ENCODE results near the gene CLDN6. TPM values are rescaled to one million over a fixed set of nuclear protein-coding genes. Genes with fewer than 3 reads are reported as not detected.

CLDN6 gene
- total RNA-seq, 1 donor from 2014 or later = not detected

DNA sequence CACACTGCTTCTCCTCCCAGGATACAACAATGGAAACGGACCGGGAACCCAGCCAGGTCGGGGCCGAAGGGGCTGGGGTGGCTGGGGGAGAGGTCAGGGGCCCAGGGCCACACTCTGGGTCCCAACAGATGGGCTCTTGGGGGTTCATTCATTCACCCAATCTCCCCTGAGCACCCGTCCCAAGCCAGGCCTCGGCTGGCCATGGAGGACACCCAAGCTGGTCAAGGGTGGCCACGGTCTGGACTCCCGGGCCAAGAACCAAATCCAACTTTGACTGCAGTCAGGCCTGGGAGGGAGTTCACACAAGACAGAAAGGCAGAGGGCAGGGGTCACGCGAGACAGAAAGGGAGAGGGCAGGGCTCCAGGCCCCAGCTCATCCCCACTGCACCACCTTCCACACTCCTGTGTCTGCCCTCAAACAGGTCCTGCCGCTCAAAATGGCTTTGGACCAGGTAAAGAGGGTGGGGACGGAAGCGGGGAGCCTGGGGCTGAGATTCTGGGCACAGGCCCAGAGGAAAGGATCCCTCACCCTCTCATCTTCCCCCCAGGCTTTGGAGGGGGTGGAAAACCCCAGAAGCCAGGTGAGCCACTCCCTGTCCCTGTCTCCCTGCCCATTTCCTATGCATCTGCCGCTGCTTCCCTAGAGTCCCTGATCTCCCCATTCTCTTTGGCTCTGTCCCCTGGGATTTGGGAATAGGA, 25.5 kb downstream of the CLDN6 start:
- intact Hi-C loops (cut with DNase I) = no loop called here
- Histone ChIP-seq H3K4me3 (no peak overlapping the region), H3K9me3 (no peaks in the 10 kb centered on the region), H3K27ac (no peak overlapping the region), H3K36me3 (no peaks in the 10 kb centered on the region), H3K27me3 (peaks cover 9% of the 10 kb centered on the region), H3K4me1 (no peaks in the 10 kb centered on the region)
- TF ChIP-seq, protein P1, sequence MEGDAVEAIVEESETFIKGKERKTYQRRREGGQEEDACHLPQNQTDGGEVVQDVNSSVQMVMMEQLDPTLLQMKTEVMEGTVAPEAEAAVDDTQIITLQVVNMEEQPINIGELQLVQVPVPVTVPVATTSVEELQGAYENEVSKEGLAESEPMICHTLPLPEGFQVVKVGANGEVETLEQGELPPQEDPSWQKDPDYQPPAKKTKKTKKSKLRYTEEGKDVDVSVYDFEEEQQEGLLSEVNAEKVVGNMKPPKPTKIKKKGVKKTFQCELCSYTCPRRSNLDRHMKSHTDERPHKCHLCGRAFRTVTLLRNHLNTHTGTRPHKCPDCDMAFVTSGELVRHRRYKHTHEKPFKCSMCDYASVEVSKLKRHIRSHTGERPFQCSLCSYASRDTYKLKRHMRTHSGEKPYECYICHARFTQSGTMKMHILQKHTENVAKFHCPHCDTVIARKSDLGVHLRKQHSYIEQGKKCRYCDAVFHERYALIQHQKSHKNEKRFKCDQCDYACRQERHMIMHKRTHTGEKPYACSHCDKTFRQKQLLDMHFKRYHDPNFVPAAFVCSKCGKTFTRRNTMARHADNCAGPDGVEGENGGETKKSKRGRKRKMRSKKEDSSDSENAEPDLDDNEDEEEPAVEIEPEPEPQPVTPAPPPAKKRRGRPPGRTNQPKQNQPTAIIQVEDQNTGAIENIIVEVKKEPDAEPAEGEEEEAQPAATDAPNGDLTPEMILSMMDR (IDR thresholded peaks at IDR 0.05) = no peak
- DNase-seq = no peak
- no peak for ATAC-seq

DNA sequence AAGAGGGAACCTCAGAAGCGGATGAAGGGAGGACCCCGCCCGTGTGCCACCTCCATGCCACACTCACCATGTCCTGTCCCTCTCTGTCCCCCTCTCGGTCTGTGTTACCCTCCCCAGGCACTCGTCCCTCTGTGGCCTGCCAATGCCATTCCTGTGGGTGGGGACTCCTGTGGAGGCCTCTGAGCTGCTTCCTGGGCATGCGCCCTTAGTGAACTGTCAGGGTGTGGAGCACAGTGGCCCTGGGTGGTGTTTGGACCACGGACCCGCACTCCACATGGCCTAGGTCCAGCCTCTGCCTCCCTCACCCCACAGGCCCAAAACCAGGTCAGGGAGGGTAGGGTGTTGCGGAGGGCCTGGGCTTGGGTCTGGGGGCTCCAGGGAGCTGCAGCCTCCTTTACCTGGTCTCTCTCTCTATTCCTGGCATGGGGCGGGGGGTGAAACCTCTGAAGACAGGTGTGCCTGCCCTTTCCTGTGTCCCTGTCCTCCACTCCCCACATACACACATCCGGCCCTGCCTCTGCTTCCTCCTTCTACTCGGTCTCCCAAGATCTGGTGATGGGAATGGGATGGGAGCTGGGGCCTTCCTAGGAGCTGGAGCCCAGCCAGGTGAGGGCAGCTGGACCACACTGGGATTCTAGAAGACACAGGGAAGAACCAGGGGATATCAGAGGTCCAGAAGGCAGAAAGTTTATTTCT, 26.3 kb downstream of the CLDN6 start:
- no peak for ATAC-seq
- DNase-seq = no peak
- H3K27ac ChIP-seq = no peak overlapping the region
- H3K9me3 ChIP-seq = no peaks in the 10 kb centered on the region
- no peaks in the 10 kb centered on the region for H3K4me1 ChIP-seq
- H3K4me3 ChIP-seq = no peak overlapping the region
- TF ChIP-seq, protein P1 (IDR thresholded peaks at IDR 0.05) = no peak
- H3K27me3 ChIP-seq = peaks cover 9% of the 10 kb centered on the region
- intact Hi-C loops (cut with DNase I) = no loop called here
- no peaks in the 10 kb centered on the region for H3K36me3 ChIP-seq

DNA sequence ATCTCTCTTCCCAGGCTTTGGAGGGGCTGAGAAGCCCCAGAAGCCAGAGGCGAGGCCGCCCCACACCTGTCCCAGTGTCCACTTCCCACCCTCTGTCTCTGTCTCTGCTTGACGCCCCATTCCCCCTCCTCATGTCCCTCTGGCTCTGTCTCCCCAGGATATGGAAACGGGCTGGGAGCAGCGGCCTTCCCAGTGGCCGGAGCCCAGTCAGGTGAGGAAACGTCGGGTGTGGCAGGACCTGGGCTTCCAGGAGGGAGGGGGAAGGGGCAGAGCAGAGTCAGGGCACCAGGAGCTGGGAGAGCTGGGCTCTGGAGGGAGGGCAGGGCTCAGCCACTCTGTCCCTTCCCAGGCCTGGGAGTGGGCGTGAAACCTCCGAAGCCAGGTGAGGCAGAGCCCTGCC, 27.1 kb downstream of the CLDN6 start:
- H3K4me3 ChIP-seq = no peak overlapping the region
- peak; percentile 37 for ATAC-seq
- peaks cover 9% of the 10 kb centered on the region for H3K27me3 ChIP-seq
- H3K27ac ChIP-seq = no peak overlapping the region
- no peaks in the 10 kb centered on the region for H3K36me3 ChIP-seq
- no peaks in the 10 kb centered on the region for H3K4me1 ChIP-seq
- no peaks in the 10 kb centered on the region for H3K9me3 ChIP-seq
- TF ChIP-seq, protein P1 (IDR thresholded peaks at IDR 0.05) = no peak
- intact Hi-C loops (cut with DNase I) = no loop called here
- no peak for DNase-seq

DNA sequence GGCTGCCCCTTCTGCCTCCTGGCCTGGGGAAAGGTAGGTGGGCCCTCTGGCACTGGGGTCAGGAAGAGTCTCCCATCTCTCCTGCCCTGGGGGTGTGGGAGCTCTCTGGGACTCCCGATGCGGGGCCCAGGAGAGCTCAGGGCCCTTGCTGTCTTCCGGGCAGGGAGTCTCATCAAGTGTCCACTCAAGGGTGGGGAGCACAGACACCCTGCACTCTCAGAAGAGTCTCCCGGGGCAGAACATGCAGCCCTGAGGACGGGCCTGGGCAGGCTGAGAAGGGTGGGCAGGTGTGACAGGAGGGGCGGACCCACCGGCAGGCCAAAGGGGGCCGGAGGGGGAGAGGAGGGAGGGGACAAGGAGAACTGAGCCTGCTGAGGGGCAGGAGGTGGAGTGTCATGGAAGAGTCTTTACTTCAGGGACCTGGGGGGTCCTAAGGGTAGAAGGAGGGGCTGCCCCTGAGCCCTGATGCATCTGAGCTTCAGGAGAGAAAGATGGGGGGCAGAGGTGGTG, 29.3 kb downstream of the CLDN6 start:
- Histone ChIP-seq H3K4me1 (peaks cover 10% of the 10 kb centered on the region), H3K36me3 (no peaks in the 10 kb centered on the region), H3K27me3 (peaks cover 9% of the 10 kb centered on the region), H3K9me3 (no peaks in the 10 kb centered on the region), H3K4me3 (no peak overlapping the region), H3K27ac (no peak overlapping the region)
- DNase-seq (no peak), ATAC-seq (no peak)
- TF ChIP-seq, protein P1 (IDR thresholded peaks at IDR 0.05) = no peak
- intact Hi-C loops (cut with DNase I) = no loop called here

DNA sequence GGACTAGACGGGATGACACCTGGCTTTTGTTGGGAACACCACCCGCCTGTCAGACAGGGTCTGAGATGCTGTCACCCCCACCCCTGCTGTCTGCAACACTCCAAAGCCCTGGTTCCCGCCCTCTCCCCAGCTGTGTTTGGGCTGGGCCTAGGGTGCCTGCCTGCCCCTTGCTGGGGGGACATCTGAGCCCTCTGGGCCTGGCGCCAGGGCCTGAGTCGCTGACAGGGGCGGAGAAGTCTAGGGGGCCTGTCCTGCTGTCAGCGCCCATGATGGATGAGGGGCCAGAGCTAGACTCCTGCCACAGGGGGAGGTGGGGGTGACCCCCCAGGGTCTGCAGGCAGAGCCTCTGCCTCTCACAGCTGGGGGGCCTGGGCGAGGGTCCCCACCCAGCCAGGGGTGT, 30.1 kb downstream of the CLDN6 start:
- peaks cover 9% of the 10 kb centered on the region for H3K27me3 ChIP-seq
- no peaks in the 10 kb centered on the region for H3K9me3 ChIP-seq
- ATAC-seq = no peak
- intact Hi-C loops (cut with DNase I) = no loop called here
- H3K4me1 ChIP-seq = peaks cover 10% of the 10 kb centered on the region
- no peaks in the 10 kb centered on the region for H3K36me3 ChIP-seq
- H3K4me3 ChIP-seq = no peak overlapping the region
- no peak for DNase-seq
- TF ChIP-seq, protein P1 (IDR thresholded peaks at IDR 0.05) = no peak
- H3K27ac ChIP-seq = no peak overlapping the region
